CD4-positive, alpha-beta T cell (primary cell): ENCODE measurements around the gene ATP6V0D1. TPM values are rescaled to one million over a fixed set of nuclear protein-coding genes. Genes with fewer than 3 reads are reported as not detected.

Experiments
- ATAC-seq: fragments of 200-7000 bp; cut with Tn5 transposase; one replicate; pipeline ENCODE4 v1.10.0; 2022; ENCODE audit warnings: mild to moderate bottlenecking; ENCODE audit not compliant: poor library complexity
- CTCF ChIA-PET: fragments of 350-600 bp; sonication (Branson Sonifier 250); formaldehyde crosslinking; loops from one replicate; lab custom pipeline; 2021; ENCODE audit warnings: antibody characterized with exemption, inconsistent platforms; lab: Charles Lee
- POLR2A ChIA-PET: fragments of 350-600 bp; sonication (Branson Sonifier 250); formaldehyde crosslinking; loops from one replicate; lab custom pipeline; 2021; ENCODE audit warnings: antibody characterized with exemption, inconsistent platforms; lab: Charles Lee
- DNase-seq, 14 experiments: peaks; one replicate each; pipeline ENCODE4 v3.0.0-alpha.2; 2013 to 2020; ENCODE audit warnings: mixed read lengths in 2 of 14
- H3K27ac ChIP-seq, 2 donors: one replicate each; pipeline versions ENCODE4 v1.5.1 to v1.7.0; 2013; ENCODE audit warnings: low read length in 2 of 2, low read depth in 1 of 2, mild to moderate bottlenecking in 1 of 2
- H3K27me3 ChIP-seq, 2 experiments: 1 replicate in 1 of 2; 2 replicates in 1 of 2; pipeline versions ENCODE4 v1.6.1 to v1.7.0; 2013; ENCODE audit warnings: low read length in 2 of 2, control low read depth in 1 of 2, mild to moderate bottlenecking in 1 of 2, moderate library complexity in 1 of 2; ENCODE audit not compliant: insufficient read depth in 2 of 2, control insufficient read depth in 1 of 2
- H3K36me3 ChIP-seq: one replicate; pipeline ENCODE4 v1.6.1; 2013; ENCODE audit warnings: low read length, control low read depth; ENCODE audit not compliant: insufficient read depth
- H3K4me1 ChIP-seq: one replicate; pipeline ENCODE4 v1.6.1; 2013; ENCODE audit warnings: low read length, control low read depth; ENCODE audit not compliant: insufficient read depth
- H3K4me3 ChIP-seq: one replicate; pipeline ENCODE4 v1.5.1; 2013; ENCODE audit warnings: mild to moderate bottlenecking, low read length, moderate library complexity
- H3K9me3 ChIP-seq, 2 experiments: 1 replicate in 1 of 2; 2 replicates in 1 of 2; pipeline versions ENCODE4 v1.6.1 to v1.7.0; 2013; ENCODE audit warnings: low read length in 2 of 2, mild to moderate bottlenecking in 2 of 2, control low read depth in 1 of 2, moderate library complexity in 1 of 2; ENCODE audit not compliant: control insufficient read depth in 1 of 2, insufficient read depth in 1 of 2
- H3K27ac Mint-ChIP-seq: one replicate; pipeline ENCODE4 v1.8.0; 2020; ENCODE audit warnings: mixed read lengths
- H3K27me3 Mint-ChIP-seq: one replicate; pipeline ENCODE4 v1.8.0; 2021; ENCODE audit warnings: mixed read lengths
- H3K36me3 Mint-ChIP-seq: one replicate; pipeline ENCODE4 v1.8.0; 2021; ENCODE audit warnings: low read depth, mixed read lengths
- H3K4me1 Mint-ChIP-seq: one replicate; pipeline ENCODE4 v1.8.0; 2021; ENCODE audit warnings: low read depth, mixed read lengths
- H3K4me3 Mint-ChIP-seq: one replicate; pipeline ENCODE4 v1.8.0; 2020; ENCODE audit warnings: mild to moderate bottlenecking, mixed read lengths
- H3K9me3 Mint-ChIP-seq: one replicate; pipeline ENCODE4 v1.8.0; 2020; ENCODE audit warnings: mixed read lengths
- intact Hi-C, 2 experiments: fragments of 100-400 bp; cut with DNase I in 1 of 2; cut with micrococcal nuclease in 1 of 2; formaldehyde crosslinking; loops; one replicate each; pipeline versions ENCODE4 v1.15.1 to v1.9.0; 2023 to 2025; cut with DNase I, micrococcal nuclease
- total RNA-seq, 174 experiments: library from RNA in 2 of 174; stranded (reverse) in 2 of 174; gene quantifications; one replicate each; pipeline ENCODE4 v1.2.3 and lab custom pipeline; 2021 to 2026
- TF ChIP-seq, protein P1 (sequence below): fragments of 200-600 bp; IDR thresholded peaks from one replicate; pipeline ENCODE4 v1.8.0; 2022; ENCODE audit warnings: antibody characterized with exemption, mild to moderate bottlenecking

Gene ATP6V0D1
- total RNA-seq, 2 experiments from 2014 or later: 39.4 to 41.7 TPM

- Histone ChIP-seq H3K27ac (peak overlapping the region in 1 of 2 donors; percentile 98), H3K36me3 (peaks cover 17% of the 10 kb centered on the region), H3K9me3 (no peaks in the 10 kb centered on the region), H3K27me3 (no peaks in the 10 kb centered on the region), H3K4me1 (peaks cover 53% of the 10 kb centered on the region), H3K4me3 (peak overlapping the region; percentile 100)
- POLR2A ChIA-PET: interaction anchor here (1.1 to 2.1 kb wide), 7 partner anchors 23 to 603 kb away, joined by 3 to 16 read pairs (median 6); partner anchors contain the start of genes CTCF, NFATC3 and RIPOR1
- TF ChIP-seq, protein P1, sequence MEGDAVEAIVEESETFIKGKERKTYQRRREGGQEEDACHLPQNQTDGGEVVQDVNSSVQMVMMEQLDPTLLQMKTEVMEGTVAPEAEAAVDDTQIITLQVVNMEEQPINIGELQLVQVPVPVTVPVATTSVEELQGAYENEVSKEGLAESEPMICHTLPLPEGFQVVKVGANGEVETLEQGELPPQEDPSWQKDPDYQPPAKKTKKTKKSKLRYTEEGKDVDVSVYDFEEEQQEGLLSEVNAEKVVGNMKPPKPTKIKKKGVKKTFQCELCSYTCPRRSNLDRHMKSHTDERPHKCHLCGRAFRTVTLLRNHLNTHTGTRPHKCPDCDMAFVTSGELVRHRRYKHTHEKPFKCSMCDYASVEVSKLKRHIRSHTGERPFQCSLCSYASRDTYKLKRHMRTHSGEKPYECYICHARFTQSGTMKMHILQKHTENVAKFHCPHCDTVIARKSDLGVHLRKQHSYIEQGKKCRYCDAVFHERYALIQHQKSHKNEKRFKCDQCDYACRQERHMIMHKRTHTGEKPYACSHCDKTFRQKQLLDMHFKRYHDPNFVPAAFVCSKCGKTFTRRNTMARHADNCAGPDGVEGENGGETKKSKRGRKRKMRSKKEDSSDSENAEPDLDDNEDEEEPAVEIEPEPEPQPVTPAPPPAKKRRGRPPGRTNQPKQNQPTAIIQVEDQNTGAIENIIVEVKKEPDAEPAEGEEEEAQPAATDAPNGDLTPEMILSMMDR: no peak
- Mint-ChIP-seq H3K4me1 (peaks cover 43% of the 10 kb centered on the region), H3K9me3 (no peaks in the 10 kb centered on the region), H3K4me3 (peak overlapping the region; percentile 98), H3K27ac (peak overlapping the region; percentile 95), H3K27me3 (no peaks in the 10 kb centered on the region), H3K36me3 (peaks cover 32% of the 10 kb centered on the region)
- peak in 1 of 14 experiments; percentile 42 for DNase-seq
- CTCF ChIA-PET: interaction anchor here (1.1 to 2.6 kb wide), 7 partner anchors 8 to 334 kb away, joined by 3 to 48 read pairs (median 16); no protein-coding TSS in a partner anchor
- ATAC-seq: no peak
- intact Hi-C loops: loop anchor here (5.0 kb wide), 2 partner anchors 40 to 185 kb away; partner anchors contain the start of genes C16orf86 (in 1 of the 2) and ENKD1 (in 1 of the 2)
Observed at GRCh38 chr16:67482233-67482924, 1.4 kb upstream of the ATP6V0D1 start.

DNA sequence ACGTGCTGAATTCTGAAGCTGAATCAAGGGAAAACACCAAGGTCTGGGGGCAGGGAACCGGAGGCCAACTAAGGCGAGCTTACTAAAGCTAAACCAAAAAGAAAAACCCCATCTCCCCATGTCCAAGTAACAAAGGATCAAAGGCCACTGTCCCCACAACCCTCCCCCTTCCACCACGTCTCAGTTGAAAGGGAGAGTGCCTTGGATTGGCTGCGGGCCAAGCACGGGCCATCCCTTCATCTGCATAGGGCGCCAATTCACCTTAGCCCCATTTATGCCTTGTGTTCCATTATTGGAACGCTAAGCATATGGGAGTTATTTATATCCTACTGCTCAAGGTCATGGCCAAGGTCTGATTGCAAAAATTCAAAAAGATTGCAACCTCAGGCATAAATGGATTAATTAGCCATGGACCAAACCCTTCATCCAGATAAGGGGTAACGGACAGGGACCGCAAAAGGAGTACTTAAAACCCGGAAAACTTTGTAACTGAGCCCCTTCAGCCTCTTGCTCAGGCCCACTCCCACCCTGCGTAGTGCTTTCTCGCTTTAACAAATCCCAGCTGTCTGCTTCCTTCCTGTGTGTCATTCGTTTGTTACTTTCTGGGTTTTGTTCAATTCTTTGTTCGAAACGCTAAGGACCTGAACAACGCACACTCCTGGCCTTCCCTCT lies 740 bp upstream of the ATP6V0D1 start:
- peak overlapping the region; percentile 100 for H3K4me3 ChIP-seq
- peak overlapping the region; percentile 98 for H3K4me3 Mint-ChIP-seq
- peaks cover 14% of the 10 kb centered on the region for H3K36me3 ChIP-seq
- peak overlapping the region; percentile 95 for H3K27ac Mint-ChIP-seq
- POLR2A ChIA-PET: interaction anchor here (0.6 to 2.2 kb wide), 24 partner anchors 11 to 958 kb away, joined by 3 to 16 read pairs (median 4); partner anchors contain the start of genes ACD, CTCF, FHOD1 and GFOD2
- no peaks in the 10 kb centered on the region for H3K27me3 Mint-ChIP-seq
- CTCF ChIA-PET: interaction anchor here (0.6 to 2.6 kb wide), 31 partner anchors 9 to 517 kb away, joined by 3 to 48 read pairs (median 4); partner anchors contain the start of genes ACD, CTCF, GFOD2 and PARD6A
- no peaks in the 10 kb centered on the region for H3K9me3 Mint-ChIP-seq
- peak overlapping the region; percentile 98 to 100 for H3K27ac ChIP-seq
- TF ChIP-seq, protein P1: no peak
- H3K27me3 ChIP-seq: no peaks in the 10 kb centered on the region
- H3K4me1 Mint-ChIP-seq: peaks cover 47% of the 10 kb centered on the region
- H3K4me1 ChIP-seq: peaks cover 53% of the 10 kb centered on the region
- intact Hi-C loops: loop anchor here (2.0 to 5.0 kb wide), 3 partner anchors 41 to 237 kb away; partner anchors contain the start of genes C16orf86 (in 1 of the 2), ENKD1 (in 1 of the 2) and GFOD2 (in 1 of the 2)
- H3K9me3 ChIP-seq: no peaks in the 10 kb centered on the region
- peaks cover 32% of the 10 kb centered on the region for H3K36me3 Mint-ChIP-seq
- peak in 11 of 14 experiments; percentile 20 to 66 (median 29) for DNase-seq
- peak; percentile 5 for ATAC-seq

- H3K4me1 ChIP-seq: peaks cover 51% of the 10 kb centered on the region
Observed at GRCh38 chr16:67477960-67478554, 2.9 kb downstream of the ATP6V0D1 start.

More at GRCh38 chr16:67477960-67478554, 2.9 kb downstream of the ATP6V0D1 start:
- TF ChIP-seq, protein P1: no peak
- POLR2A ChIA-PET: interaction anchor here (0.6 kb wide), 1 partner anchor 368 kb away, joined by 3 read pairs; no protein-coding TSS in a partner anchor
- Histone ChIP-seq H3K27me3 (no peaks in the 10 kb centered on the region), H3K36me3 (peaks cover 7% of the 10 kb centered on the region), H3K9me3 (no peaks in the 10 kb centered on the region), H3K27ac (no peak overlapping the region), H3K4me3 (no peak overlapping the region)
- intact Hi-C loops: loop anchor here in 1 of 2 experiments (10.0 kb wide), 1 partner anchor 193 kb away; no protein-coding TSS in a partner anchor
- ATAC-seq (no peak), DNase-seq (no peak)
- Mint-ChIP-seq H3K4me3 (peak overlapping the region; percentile 80), H3K27me3 (no peaks in the 10 kb centered on the region), H3K9me3 (no peaks in the 10 kb centered on the region), H3K27ac (peak overlapping the region; percentile 27), H3K36me3 (peaks cover 32% of the 10 kb centered on the region), H3K4me1 (peaks cover 70% of the 10 kb centered on the region)
- CTCF ChIA-PET: interaction anchor here (1.0 to 2.0 kb wide), 2 partner anchors 43 to 280 kb away, joined by 3 to 5 read pairs; no protein-coding TSS in a partner anchor
